GM18511 (cell line): ENCODE data around the gene BTBD19.

ENCODE experiments used
- ATAC-seq: cut with Tn5 transposase; IDR thresholded peaks from one replicate; pipeline ENCODE4 v1.9.1; 2021; ENCODE audit warnings: mild to moderate bottlenecking, moderate library complexity; ENCODE audit not compliant: unreplicated experiment

The BTBD19 gene

GRCh38 chr1:44853201-44853600, 44.9 kb downstream of the BTBD19 start:
- no peak for ATAC-seq

DNA sequence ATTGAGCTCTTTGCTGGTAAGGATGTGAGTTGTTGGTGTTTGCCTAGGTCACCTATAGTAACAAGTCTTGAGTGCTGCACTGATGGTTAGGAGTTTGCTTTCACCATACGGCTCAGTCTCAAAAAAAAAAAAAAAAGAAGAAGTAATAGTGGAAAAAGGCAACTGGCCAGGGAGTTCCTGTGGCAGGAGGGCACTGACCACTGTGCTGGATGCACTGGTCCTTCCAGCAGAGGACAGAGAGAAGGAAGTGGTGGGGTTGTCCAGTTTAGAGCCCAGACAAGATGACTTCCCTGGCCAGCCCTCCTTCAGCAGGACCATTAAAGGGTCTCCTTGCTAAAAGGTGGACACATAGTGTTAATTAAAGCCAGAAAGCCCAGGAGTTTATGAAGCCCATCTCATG, 46.6 kb downstream of the BTBD19 start:
- ATAC-seq: no peak

DNA sequence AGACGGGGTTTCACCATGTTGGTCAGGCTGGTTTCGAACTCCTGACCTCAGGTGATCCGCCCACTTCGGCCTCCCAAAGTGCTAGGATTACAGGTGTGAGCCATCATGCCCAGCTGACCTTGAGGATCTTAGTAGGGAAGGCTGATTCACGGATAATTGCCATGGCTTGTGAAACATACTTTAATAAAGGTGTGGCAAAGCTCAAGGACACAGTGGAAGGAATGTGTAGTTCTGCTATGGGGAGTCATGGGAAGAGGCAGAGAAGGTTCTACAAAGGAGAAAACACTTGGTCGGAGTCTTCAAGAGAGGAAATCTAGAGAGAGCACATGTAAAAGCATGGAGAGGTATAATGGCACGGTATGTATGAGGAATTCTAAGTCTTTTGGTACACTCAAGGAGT, 47.4 kb downstream of the BTBD19 start:
- ATAC-seq: no peak

DNA sequence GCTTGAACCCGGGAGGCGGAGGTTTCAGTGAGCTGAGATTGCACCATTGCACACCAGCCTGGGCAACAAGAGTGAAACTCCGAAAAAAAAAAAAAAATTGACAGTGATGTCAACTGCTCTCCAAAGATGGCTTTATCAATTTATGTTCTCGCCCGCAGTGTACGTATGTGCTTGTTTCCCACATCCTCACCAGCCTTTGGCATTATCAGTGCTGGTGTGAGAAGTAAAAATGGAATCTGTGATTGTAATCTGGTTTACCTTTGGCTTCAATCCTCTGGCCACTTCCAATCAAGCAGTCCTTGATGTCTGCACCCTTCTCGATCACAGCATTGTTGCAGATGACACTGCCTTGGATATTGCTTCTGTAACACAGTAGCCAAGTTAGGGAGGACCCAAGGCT, 49.1 kb downstream of the BTBD19 start:
- ATAC-seq: no peak

DNA sequence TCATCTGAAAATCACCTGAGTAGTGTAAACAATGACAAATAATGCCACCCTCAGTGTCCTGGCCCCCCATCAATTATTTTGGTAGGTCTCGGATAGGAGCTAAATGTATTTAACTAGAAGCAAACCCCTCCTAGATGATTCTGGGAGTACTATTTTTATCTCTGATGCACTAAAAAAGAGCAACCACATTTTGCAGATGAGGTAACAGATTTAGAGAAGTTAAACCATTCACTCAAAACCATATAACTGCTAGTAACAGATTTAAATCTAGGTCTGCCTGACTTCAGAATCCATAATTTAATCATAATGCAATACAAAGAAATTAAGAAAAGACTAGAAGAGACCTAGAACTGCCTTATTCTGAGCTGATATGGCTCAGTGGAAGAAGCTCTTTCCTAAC, 52.0 kb downstream of the BTBD19 start:
- no peak for ATAC-seq

- ATAC-seq: no peak
Observed at GRCh38 chr1:44860891-44861425, 52.6 kb downstream of the BTBD19 start.

- no peak for ATAC-seq
Observed at GRCh38 chr1:44862829-44863401, 54.6 kb downstream of the BTBD19 start.
